SK-MEL-5 (cell line): ENCODE measurements around the gene PVR. TPM values are rescaled to one million over a fixed set of nuclear protein-coding genes. Genes with fewer than 3 reads are reported as not detected.
A peak's percentile ranks its signal among the peaks of the same experiment; 100 is the strongest.
"Not testable (repeated sequence)": the region's sequence is repeated elsewhere in the genome, so short reads cannot be mapped to it uniquely, and the experiment has no call there.

Experiments used
- DNase-seq: peaks from one replicate; pipeline ENCODE4 v3.0.0-alpha.2; 2016; ENCODE audit warnings: low read depth, low spot score
- in situ Hi-C: cut with HindIII; loops from 2 replicates; pipeline ENCODE4 v1.10.0; 2016; ENCODE audit warnings: low sequenced_read_pairs, high pct_unique_total_duplicates, low pct_unique_long_range_greater_than_20kb
- polyA plus RNA-seq, 2 experiments: library from polyadenylated mRNA; depleted of rRNA; stranded (reverse); fragments of >200 nt; gene quantifications; 2 replicates each; pipeline ENCODE4 v1.2.3, GENCODE V29; 2015
- total RNA-seq: library from RNA; depleted of rRNA; stranded (reverse); fragments of >200 nt; shearing (Covaris generic); gene quantifications from 2 replicates; pipeline ENCODE4 v1.2.3, GENCODE V29; 2014; rRNA removed

The PVR gene, protein sequence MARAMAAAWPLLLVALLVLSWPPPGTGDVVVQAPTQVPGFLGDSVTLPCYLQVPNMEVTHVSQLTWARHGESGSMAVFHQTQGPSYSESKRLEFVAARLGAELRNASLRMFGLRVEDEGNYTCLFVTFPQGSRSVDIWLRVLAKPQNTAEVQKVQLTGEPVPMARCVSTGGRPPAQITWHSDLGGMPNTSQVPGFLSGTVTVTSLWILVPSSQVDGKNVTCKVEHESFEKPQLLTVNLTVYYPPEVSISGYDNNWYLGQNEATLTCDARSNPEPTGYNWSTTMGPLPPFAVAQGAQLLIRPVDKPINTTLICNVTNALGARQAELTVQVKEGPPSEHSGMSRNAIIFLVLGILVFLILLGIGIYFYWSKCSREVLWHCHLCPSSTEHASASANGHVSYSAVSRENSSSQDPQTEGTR
- 56.0 and 56.4 TPM in 2 replicates for total RNA-seq
- 77.3 and 106 TPM in 2 replicates for polyA plus RNA-seq (2015; cell fraction: cytosol; rRNA removed)
- 38.8 and 42.0 TPM in 2 replicates for polyA plus RNA-seq (2015; cell fraction: nucleus; rRNA removed)

GRCh38 chr19:44643605-44644401, at the start of gene PVR:
Gene PVR (plus strand): TSS chr19:44643910. CDS start chr19:44644097, 187 bp downstream.
- in situ Hi-C loops, result no loop called here
- DNase-seq, result peak; percentile 68

DNA sequence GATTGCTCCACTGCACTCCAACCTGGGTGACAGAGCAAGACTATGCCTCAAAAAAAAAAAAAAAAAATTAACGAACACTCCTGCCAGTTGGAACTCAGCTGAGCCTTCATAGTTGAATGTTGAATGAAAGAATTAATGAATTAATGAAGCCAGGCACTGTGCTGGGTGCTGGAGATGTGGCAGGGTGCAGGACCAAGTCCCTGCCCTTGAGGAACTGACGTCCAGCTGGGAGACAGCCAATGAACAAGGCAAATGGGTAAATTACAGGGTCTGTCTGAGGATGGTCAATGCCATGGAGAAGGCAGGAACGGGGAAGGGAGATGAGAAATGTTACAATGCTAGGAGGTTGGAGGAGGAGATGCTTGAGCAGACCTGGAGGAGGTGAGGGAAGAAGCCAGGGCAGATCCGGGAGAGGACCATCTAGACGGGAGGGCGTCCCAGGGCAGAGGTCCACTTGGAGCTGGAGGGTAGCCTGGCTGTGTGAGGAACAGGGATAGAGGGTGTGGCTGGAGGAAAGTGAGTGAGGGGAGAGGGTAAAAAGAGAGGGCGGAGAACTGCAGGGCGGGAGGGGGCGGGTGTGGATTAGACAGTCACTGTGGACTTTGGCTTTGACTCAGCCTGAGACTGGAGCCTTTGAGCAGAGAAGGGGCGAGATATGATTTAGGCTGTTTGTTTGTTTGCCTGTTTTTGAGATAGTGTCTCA, 47.1 kb upstream of the PVR start:
- in situ Hi-C loops, result no loop called here
- DNase-seq, result no peak

- in situ Hi-C loops, result no loop called here
- no peak for DNase-seq
These were observed 46.6 kb upstream of the PVR start for GRCh38 chr19:44597131-44597491.

DNA sequence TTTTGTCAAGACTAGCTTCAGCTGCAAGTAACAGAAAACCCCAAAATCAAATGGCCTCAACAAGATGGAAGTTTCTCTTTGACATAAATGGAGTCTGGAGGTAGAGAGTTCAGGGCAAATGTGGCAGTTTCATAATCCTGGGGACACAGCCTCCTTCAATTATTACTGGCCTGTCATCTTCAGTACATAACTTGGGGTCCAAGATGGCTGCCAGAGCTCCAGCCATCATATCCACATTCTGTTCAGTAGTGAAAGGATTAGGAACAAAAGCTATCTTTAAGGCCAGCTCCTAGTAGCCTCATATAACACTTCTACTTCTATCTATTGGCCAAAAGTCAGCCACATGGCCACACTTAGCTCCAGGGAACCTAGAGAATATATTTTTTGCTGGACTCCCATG, 45.4 kb upstream of the PVR start:
- DNase-seq, result no peak
- in situ Hi-C loops, result no loop called here

- in situ Hi-C loops, result no loop called here
- no peak for DNase-seq
These were observed 44.8 kb upstream of the PVR start for GRCh38 chr19:44598880-44599279.

- no peak for DNase-seq
- in situ Hi-C loops, result no loop called here
These were observed 43.2 kb upstream of the PVR start for GRCh38 chr19:44600466-44600865.

- in situ Hi-C loops, result no loop called here
These were observed 41.6 kb upstream of the PVR start for GRCh38 chr19:44602081-44602480.

GRCh38 chr19:44603201-44603945, 40.3 kb upstream of the PVR start:
- in situ Hi-C loops, result no loop called here
- no peak for DNase-seq

More at GRCh38 chr19:44602081-44602480, 41.6 kb upstream of the PVR start:
- no peak for DNase-seq

DNA sequence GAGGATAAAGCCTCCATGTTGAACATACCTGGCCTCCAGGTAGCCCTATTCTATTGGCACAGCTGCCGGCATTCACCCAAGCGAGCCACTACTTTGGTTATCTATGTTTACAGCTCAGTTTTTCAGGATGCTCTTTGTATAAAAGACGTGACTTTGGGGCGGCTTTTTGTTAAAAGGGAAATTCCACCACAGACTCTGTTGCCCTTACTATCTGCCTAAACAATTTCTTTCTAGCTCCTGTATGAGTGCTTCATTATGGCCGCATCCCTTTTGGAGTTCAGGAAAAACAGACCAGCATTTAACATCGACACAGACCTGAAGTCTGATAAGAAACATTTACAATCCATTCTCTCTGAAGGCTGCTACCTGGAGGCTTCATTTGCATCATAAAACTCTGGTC, 39.5 kb upstream of the PVR start:
- DNase-seq, result no peak
- in situ Hi-C loops, result no loop called here

- in situ Hi-C loops, result no loop called here
- DNase-seq, result no peak
These were observed 38.2 kb upstream of the PVR start for GRCh38 chr19:44605547-44605946.

DNA sequence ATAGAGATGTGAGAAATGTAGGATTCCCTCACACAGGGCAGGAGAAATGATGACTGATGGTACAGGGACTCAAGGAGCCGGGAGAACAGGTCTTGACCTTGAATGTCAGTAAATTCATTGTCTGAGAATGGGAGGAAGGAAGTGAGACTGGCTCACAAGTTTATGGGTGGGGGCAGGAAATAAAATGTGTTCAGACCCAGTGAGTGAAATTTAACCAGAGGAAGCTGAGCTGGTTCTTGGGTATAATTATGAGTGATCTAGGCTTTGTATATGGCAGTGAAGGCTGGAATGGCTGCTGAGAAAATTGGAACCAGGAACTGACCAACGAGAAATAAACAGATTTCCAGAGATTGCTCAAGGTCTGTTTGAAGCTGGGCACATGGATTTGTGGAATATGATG, 36.7 kb upstream of the PVR start:
- DNase-seq, result no peak
- in situ Hi-C loops, result no loop called here

GRCh38 chr19:44607917-44608316, 35.8 kb upstream of the PVR start:
- in situ Hi-C loops, result no loop called here
- DNase-seq, result no peak

GRCh38 chr19:44608391-44608821, 35.3 kb upstream of the PVR start:
- in situ Hi-C loops, result no loop called here
- no peak for DNase-seq

DNA sequence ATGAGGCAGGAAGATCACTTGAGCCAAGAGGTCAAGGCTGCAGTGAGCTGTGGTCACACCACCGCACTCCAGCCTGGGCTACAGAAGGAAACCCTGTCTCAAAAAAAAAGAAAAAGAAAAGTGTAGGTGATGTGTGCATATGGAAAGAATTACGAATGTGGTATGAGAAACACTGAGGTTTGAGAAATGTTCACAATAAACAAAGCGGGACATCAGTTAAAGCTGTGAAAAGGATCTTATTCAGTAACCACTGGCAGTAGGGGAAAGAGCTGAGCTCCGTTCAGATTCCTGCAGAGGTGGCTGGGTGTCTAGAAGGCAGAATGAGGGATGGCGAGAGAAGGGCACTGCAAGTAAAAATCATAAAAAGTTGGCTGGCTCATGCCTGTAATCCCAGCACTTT, 34.5 kb upstream of the PVR start:
- no peak for DNase-seq
- in situ Hi-C loops, result no loop called here

DNA sequence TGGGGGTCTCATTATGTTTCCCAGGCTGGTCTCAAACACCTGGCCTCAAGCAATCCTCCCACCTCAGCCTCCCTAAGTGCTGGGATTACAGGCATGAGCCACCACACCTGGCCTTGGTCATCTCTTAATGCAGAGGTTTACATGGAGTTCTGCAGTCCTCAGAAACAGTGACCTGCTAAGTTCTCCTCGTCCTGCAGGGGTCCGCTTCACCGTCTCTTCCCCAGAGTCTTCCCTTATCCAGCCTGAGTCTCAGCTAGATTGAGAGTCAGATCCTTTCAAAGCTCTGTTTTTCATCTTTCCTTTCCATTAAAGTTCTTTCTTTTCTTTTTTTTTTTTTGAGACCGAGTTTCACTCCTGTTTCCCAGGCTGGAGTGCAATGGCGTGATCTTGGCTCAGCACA, 33.2 kb upstream of the PVR start:
- in situ Hi-C loops, result not testable (repeated sequence)
- DNase-seq, result peak; percentile 48

GRCh38 chr19:44611812-44612295, 31.9 kb upstream of the PVR start:
- no peak for DNase-seq
- in situ Hi-C loops, result no loop called here
